Ovary (tissue), 3 donors: ENCODE measurements around the gene MCM7.

Experiments
- EP300 ChIP-seq: sonication (generic); formaldehyde crosslinking; IDR thresholded peaks from one replicate; pipeline ENCODE4 v1.6.1; 2017; ENCODE audit warnings: antibody characterized with exemption
- POLR2A ChIP-seq: fragments of 450-650 bp; IDR thresholded peaks from one replicate; pipeline ENCODE4 v1.6.1; 2017; ENCODE audit warnings: antibody characterized with exemption, mild to moderate bottlenecking, moderate library complexity
- TF ChIP-seq, protein P1 (sequence below), 3 donors: fragments of 450-650 bp in 2 of 3; fragments of 200-600 bp in 1 of 3; IDR thresholded peaks; one replicate each; pipeline versions ENCODE4 v1.5.1 to v1.8.0; 2016 to 2022; ENCODE audit warnings: antibody characterized with exemption in 3 of 3, mild to moderate bottlenecking in 1 of 3
- donor health status: DM: no; HTN: no; CAD: no.

DNA sequence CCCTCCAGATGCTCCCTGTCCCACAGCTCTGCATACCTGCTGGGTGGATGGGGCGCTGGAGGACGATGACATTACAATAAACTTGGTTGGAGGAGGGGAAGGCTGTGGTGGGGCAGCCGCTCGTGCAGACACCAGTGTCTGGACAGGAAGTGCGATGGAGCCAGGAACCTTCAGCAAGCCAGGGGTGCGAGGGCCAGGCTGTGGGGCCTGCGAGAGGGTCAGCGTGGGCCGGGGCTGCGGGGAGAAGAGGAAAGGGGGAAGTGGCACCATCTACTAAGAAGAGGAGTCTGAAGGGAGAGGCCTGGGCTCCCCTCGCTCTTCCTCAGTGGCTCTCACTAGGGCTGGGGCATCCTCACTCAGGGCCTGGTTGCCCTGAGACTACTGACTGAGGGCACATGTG is 6.7 kb upstream of the MCM7 start:
- TF ChIP-seq EP300 (no peak), POLR2A (no peak)
- TF ChIP-seq, protein P1, sequence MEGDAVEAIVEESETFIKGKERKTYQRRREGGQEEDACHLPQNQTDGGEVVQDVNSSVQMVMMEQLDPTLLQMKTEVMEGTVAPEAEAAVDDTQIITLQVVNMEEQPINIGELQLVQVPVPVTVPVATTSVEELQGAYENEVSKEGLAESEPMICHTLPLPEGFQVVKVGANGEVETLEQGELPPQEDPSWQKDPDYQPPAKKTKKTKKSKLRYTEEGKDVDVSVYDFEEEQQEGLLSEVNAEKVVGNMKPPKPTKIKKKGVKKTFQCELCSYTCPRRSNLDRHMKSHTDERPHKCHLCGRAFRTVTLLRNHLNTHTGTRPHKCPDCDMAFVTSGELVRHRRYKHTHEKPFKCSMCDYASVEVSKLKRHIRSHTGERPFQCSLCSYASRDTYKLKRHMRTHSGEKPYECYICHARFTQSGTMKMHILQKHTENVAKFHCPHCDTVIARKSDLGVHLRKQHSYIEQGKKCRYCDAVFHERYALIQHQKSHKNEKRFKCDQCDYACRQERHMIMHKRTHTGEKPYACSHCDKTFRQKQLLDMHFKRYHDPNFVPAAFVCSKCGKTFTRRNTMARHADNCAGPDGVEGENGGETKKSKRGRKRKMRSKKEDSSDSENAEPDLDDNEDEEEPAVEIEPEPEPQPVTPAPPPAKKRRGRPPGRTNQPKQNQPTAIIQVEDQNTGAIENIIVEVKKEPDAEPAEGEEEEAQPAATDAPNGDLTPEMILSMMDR (IDR thresholded peaks at IDR 0.05), result no peak
